Activated B cell treated with CpG ODN at 0.5 μM for 24 hours (primary cell): Measurements from ENCODE around the gene KCNK2. TPM values are rescaled to one million over a fixed set of nuclear protein-coding genes. Genes with fewer than 3 reads are reported as not detected.

Experiments used
- ATAC-seq: fragments of 200-7000 bp; cut with Tn5 transposase; one replicate; pipeline ENCODE4 v1.10.0; 2021; ENCODE audit warnings: low read depth, mild to moderate bottlenecking, moderate library complexity
- CTCF ChIA-PET: fragments of 350-600 bp; sonication (Branson Sonifier 250); formaldehyde crosslinking; loops from one replicate; lab custom pipeline; 2021; ENCODE audit warnings: antibody characterized with exemption; lab: Charles Lee
- POLR2A ChIA-PET: fragments of 350-600 bp; sonication (Branson Sonifier 250); formaldehyde crosslinking; loops from one replicate; lab custom pipeline; 2021; ENCODE audit warnings: antibody characterized with exemption; lab: Charles Lee
- DNase-seq: peaks from one replicate; pipeline ENCODE4 v3.0.0; 2022
- H3K27ac Mint-ChIP-seq: one replicate; pipeline ENCODE4 v1.8.0; 2020; ENCODE audit warnings: mixed read lengths
- H3K27me3 Mint-ChIP-seq: one replicate; pipeline ENCODE4 v1.8.0; 2021; ENCODE audit warnings: mixed read lengths
- H3K36me3 Mint-ChIP-seq: one replicate; pipeline ENCODE4 v1.8.0; 2021; ENCODE audit warnings: low read depth, mixed read lengths
- H3K4me1 Mint-ChIP-seq: one replicate; pipeline ENCODE4 v1.8.0; 2021; ENCODE audit warnings: mixed read lengths
- H3K4me3 Mint-ChIP-seq: one replicate; pipeline ENCODE4 v1.8.0; 2020; ENCODE audit warnings: mild to moderate bottlenecking, mixed read lengths
- H3K9me3 Mint-ChIP-seq: one replicate; pipeline ENCODE4 v1.8.0; 2020; ENCODE audit warnings: mixed read lengths
- CTCF ChIP-seq: fragments of 200-600 bp; IDR thresholded peaks from one replicate; pipeline ENCODE4 v1.8.0; 2022; ENCODE audit warnings: antibody characterized with exemption, mild to moderate bottlenecking
- intact Hi-C: fragments of 100-400 bp; cut with micrococcal nuclease; formaldehyde crosslinking; loops from one replicate; pipeline ENCODE4 v1.15.1; 2024
- total RNA-seq: library from RNA; stranded (reverse); gene quantifications from 2 replicates; pipeline ENCODE4 v1.2.3, GENCODE V29; 2022

KCNK2 gene
- total RNA-seq, 1 donor from 2014 or later: not detected

GRCh38 chr1:215133532-215133931 lies 51.0 kb downstream of the KCNK2 start:
- Mint-ChIP-seq H3K27ac (no peak overlapping the region), H3K27me3 (no peaks in the 10 kb centered on the region), H3K9me3 (peaks cover 4% of the 10 kb centered on the region), H3K4me1 (no peaks in the 10 kb centered on the region), H3K4me3 (no peak overlapping the region), H3K36me3 (no peaks in the 10 kb centered on the region)
- TF ChIP-seq CTCF: no peak
- ChIA-PET POLR2A (no interaction called here), CTCF (no interaction called here)
- ATAC-seq (no peak), DNase-seq (no peak)
- intact Hi-C loops: no loop called here

- intact Hi-C loops: no loop called here
Observed at GRCh38 chr1:215137985-215138384, 55.4 kb downstream of the KCNK2 start.

GRCh38 chr1:215140135-215140534 lies 57.6 kb downstream of the KCNK2 start:
- intact Hi-C loops: no loop called here
- DNase-seq (no peak), ATAC-seq (no peak)
- no peaks in the 10 kb centered on the region for H3K36me3 Mint-ChIP-seq
- no peak for TF ChIP-seq CTCF
- POLR2A ChIA-PET: no interaction called here
- H3K27me3 Mint-ChIP-seq: no peaks in the 10 kb centered on the region
- no peak overlapping the region for H3K4me3 Mint-ChIP-seq
- CTCF ChIA-PET: no interaction called here
- H3K4me1 Mint-ChIP-seq: no peaks in the 10 kb centered on the region
- H3K27ac Mint-ChIP-seq: no peak overlapping the region
- H3K9me3 Mint-ChIP-seq: peaks cover 7% of the 10 kb centered on the region

More at GRCh38 chr1:215137985-215138384, 55.4 kb downstream of the KCNK2 start:
- H3K36me3 Mint-ChIP-seq: no peaks in the 10 kb centered on the region
- no peaks in the 10 kb centered on the region for H3K4me1 Mint-ChIP-seq
- peaks cover 7% of the 10 kb centered on the region for H3K9me3 Mint-ChIP-seq
- DNase-seq (no peak), ATAC-seq (no peak)
- no peak for TF ChIP-seq CTCF
- no peak overlapping the region for H3K4me3 Mint-ChIP-seq
- H3K27ac Mint-ChIP-seq: no peak overlapping the region
- H3K27me3 Mint-ChIP-seq: no peaks in the 10 kb centered on the region
- ChIA-PET CTCF (no interaction called here), POLR2A (no interaction called here)

GRCh38 chr1:215141460-215141859 lies 58.9 kb downstream of the KCNK2 start:
- Mint-ChIP-seq H3K36me3 (no peaks in the 10 kb centered on the region), H3K4me3 (no peak overlapping the region), H3K27me3 (no peaks in the 10 kb centered on the region), H3K4me1 (no peaks in the 10 kb centered on the region), H3K27ac (no peak overlapping the region), H3K9me3 (peaks cover 7% of the 10 kb centered on the region)
- TF ChIP-seq CTCF: no peak
- ChIA-PET CTCF (no interaction called here), POLR2A (no interaction called here)
- DNase-seq: no peak
- ATAC-seq: no peak
- intact Hi-C loops: no loop called here

GRCh38 chr1:215143497-215143896 lies 61.0 kb downstream of the KCNK2 start:
- no peak overlapping the region for H3K27ac Mint-ChIP-seq
- ChIA-PET POLR2A (no interaction called here), CTCF (no interaction called here)
- no peak for TF ChIP-seq CTCF
- H3K36me3 Mint-ChIP-seq: no peaks in the 10 kb centered on the region
- DNase-seq: no peak
- peaks cover 7% of the 10 kb centered on the region for H3K9me3 Mint-ChIP-seq
- intact Hi-C loops: no loop called here
- ATAC-seq: no peak
- H3K4me1 Mint-ChIP-seq: no peaks in the 10 kb centered on the region
- no peaks in the 10 kb centered on the region for H3K27me3 Mint-ChIP-seq
- no peak overlapping the region for H3K4me3 Mint-ChIP-seq
